Peyer's patch (tissue), 4 donors: ENCODE data around the gene PHLDB2.

Experiments
- POLR2A ChIP-seq, 2 donors: fragments of 450-650 bp; IDR thresholded peaks; one replicate each; pipeline ENCODE4 v1.5.1; 2017; ENCODE audit warnings: antibody characterized with exemption in 2 of 2, mild to moderate bottlenecking in 2 of 2, moderate library complexity in 2 of 2
- TF ChIP-seq, protein P1 (sequence below), 6 experiments: fragments of 450-650 bp in 4 of 6; fragments of 200-600 bp in 2 of 6; sonication (generic) in 1 of 6; IDR thresholded peaks; one replicate each; pipeline ENCODE4 v1.5.1; 2017 to 2019; ENCODE audit warnings: antibody characterized with exemption in 6 of 6, mild to moderate bottlenecking in 3 of 6, moderate library complexity in 1 of 6

DNA sequence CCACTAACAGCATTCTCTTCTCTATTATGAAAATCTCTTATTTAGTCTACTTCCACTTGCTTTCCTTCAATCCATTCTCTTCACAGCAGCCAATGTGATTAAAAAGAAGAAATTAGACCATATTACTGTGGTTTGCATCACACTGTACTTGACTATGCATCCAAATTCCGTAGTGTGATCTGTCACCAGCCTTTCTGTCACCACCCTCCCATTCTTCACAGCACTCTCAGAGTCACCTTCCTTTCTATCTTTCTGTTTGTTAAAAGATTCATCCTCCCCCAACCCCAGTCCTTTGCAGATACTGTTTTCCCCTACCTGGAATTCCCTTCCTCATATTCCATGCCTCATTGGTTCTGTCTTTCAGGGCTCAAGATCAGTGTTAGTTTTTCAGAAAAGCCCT lies 64.7 kb downstream of the PHLDB2 start:
- TF ChIP-seq POLR2A (IDR thresholded peaks at IDR 0.05): no peak
- TF ChIP-seq, protein P1, sequence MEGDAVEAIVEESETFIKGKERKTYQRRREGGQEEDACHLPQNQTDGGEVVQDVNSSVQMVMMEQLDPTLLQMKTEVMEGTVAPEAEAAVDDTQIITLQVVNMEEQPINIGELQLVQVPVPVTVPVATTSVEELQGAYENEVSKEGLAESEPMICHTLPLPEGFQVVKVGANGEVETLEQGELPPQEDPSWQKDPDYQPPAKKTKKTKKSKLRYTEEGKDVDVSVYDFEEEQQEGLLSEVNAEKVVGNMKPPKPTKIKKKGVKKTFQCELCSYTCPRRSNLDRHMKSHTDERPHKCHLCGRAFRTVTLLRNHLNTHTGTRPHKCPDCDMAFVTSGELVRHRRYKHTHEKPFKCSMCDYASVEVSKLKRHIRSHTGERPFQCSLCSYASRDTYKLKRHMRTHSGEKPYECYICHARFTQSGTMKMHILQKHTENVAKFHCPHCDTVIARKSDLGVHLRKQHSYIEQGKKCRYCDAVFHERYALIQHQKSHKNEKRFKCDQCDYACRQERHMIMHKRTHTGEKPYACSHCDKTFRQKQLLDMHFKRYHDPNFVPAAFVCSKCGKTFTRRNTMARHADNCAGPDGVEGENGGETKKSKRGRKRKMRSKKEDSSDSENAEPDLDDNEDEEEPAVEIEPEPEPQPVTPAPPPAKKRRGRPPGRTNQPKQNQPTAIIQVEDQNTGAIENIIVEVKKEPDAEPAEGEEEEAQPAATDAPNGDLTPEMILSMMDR (IDR thresholded peaks at IDR 0.05): no peak
